ENCODE results near the gene LVRN. TPM values are rescaled to one million over a fixed set of nuclear protein-coding genes. Genes with fewer than 3 reads are reported as not detected.

Gene LVRN
- total and polyA plus RNA-seq, 2 donors (not counting 3 experiments of a cell fraction or from before 2014, with no cell fraction given): 0.11 to 0.38 TPM

- no peak overlapping the region for H3K4me2 ChIP-seq (ENCODE audit: insufficient read depth, low read length)
- POLR2A ChIA-PET: no interaction called here
- no peaks in the 10 kb centered on the region for H3K36me3 ChIP-seq (ENCODE audit: control insufficient read depth in 2 of 2, extremely low read depth in 1 of 2, insufficient read depth in 2 of 2, low read length in 2 of 2)
- DNase-seq (ENCODE audit: low read depth, low spot score) (no peak), FAIRE-seq (no peak)
- no peaks in the 10 kb centered on the region for H3K9me1 ChIP-seq (replicated peaks; ENCODE audit: control insufficient read depth, extremely low read depth, insufficient read depth, low read length)
- H3K79me2 ChIP-seq (ENCODE audit: control insufficient read depth, insufficient read depth, low read length): no peaks in the 10 kb centered on the region
- H3K27ac ChIP-seq (ENCODE audit: insufficient read depth, low read depth, low read length): no peak overlapping the region
- dilution Hi-C loops (cut with MboI; ENCODE audit: extremely low pct_ligation_motif_present, low sequenced_read_pairs) (no loop called here), intact Hi-C loops (cut with micrococcal nuclease) (no loop called here)
- no peak overlapping the region for H3K4me3 ChIP-seq (replicated peaks in 1 of 3; ENCODE audit: insufficient read depth in 1 of 3, low read depth in 1 of 3, low read length in 3 of 3)
- BruUV-seq (replicated peaks): no TSS peak
- no peak for TF ChIP-seq MAX (IDR thresholded peaks at IDR 0.05; ENCODE audit: insufficient read depth, insufficient read length)
- TF ChIP-seq GATA2 (IDR thresholded peaks at IDR 0.05; ENCODE audit: insufficient read depth, insufficient read length, low read depth, low read length): no peak
- CTCF ChIA-PET: no interaction called here
- no peak overlapping the region for H2AFZ ChIP-seq (ENCODE audit: low read depth, low read length)
- peaks cover 0 to 8% of the 10 kb centered on the region in 2 experiments for H3K27me3 ChIP-seq (ENCODE audit: control insufficient read depth in 2 of 2, insufficient read depth in 2 of 2, low read length in 2 of 2)
- H3K4me1 ChIP-seq (ENCODE audit: control insufficient read depth, extremely low read depth, insufficient read depth, low read length): no peaks in the 10 kb centered on the region
- H3K9ac ChIP-seq (replicated peaks; ENCODE audit: extremely low read depth, insufficient read depth, low read length): no peak overlapping the region
- no peaks in the 10 kb centered on the region for H3K9me3 ChIP-seq (replicated peaks; ENCODE audit: control insufficient read depth, insufficient read depth, low read length)
- H4K20me1 ChIP-seq (replicated peaks; ENCODE audit: control insufficient read depth, extremely low read depth, insufficient read depth, low read length): no peaks in the 10 kb centered on the region
These were observed 6.5 kb downstream of the LVRN start for GRCh38 chr5:115968770-115969169.

GRCh38 chr5:115977096-115977495 is 14.8 kb downstream of the LVRN start:
- peak overlapping the region; percentile 44 for H3K27ac ChIP-seq (ENCODE audit: insufficient read depth, low read depth, low read length)
- H4K20me1 ChIP-seq (replicated peaks; ENCODE audit: control insufficient read depth, extremely low read depth, insufficient read depth, low read length): no peaks in the 10 kb centered on the region
- no TSS peak for BruUV-seq (replicated peaks)
- H3K4me2 ChIP-seq (ENCODE audit: insufficient read depth, low read length): peak overlapping the region; percentile 79
- FAIRE-seq (peak; percentile 75), DNase-seq (ENCODE audit: low read depth, low spot score) (peak; percentile 42)
- no peaks in the 10 kb centered on the region for H3K9me3 ChIP-seq (replicated peaks; ENCODE audit: control insufficient read depth, insufficient read depth, low read length)
- H3K36me3 ChIP-seq (ENCODE audit: control insufficient read depth in 2 of 2, extremely low read depth in 1 of 2, insufficient read depth in 2 of 2, low read length in 2 of 2): no peaks in the 10 kb centered on the region
- ChIA-PET POLR2A (no interaction called here), CTCF (interaction anchor here (1.0 kb wide), 2 partner anchors 15 to 89 kb away, joined by 3 read pairs; partner anchors contain the start of gene LVRN)
- peak overlapping the region; percentile 84 for H2AFZ ChIP-seq (ENCODE audit: low read depth, low read length)
- H3K79me2 ChIP-seq (ENCODE audit: control insufficient read depth, insufficient read depth, low read length): no peaks in the 10 kb centered on the region
- peak overlapping the region; percentile 46 for H3K9ac ChIP-seq (replicated peaks; ENCODE audit: extremely low read depth, insufficient read depth, low read length)
- H3K4me1 ChIP-seq (ENCODE audit: control insufficient read depth, extremely low read depth, insufficient read depth, low read length): peaks cover 19% of the 10 kb centered on the region
- no peaks in the 10 kb centered on the region for H3K9me1 ChIP-seq (replicated peaks; ENCODE audit: control insufficient read depth, extremely low read depth, insufficient read depth, low read length)
- intact Hi-C loops (cut with micrococcal nuclease) (loop anchor here (5.0 kb wide), 1 partner anchor 350 kb away; the partner anchor contains the start of gene TMED7), dilution Hi-C loops (cut with MboI; ENCODE audit: extremely low pct_ligation_motif_present, low sequenced_read_pairs) (no loop called here)
- H3K27me3 ChIP-seq (ENCODE audit: control insufficient read depth in 2 of 2, insufficient read depth in 2 of 2, low read length in 2 of 2): no peaks in the 10 kb centered on the region
- H3K4me3 ChIP-seq (replicated peaks in 1 of 3; ENCODE audit: insufficient read depth in 1 of 3, low read depth in 1 of 3, low read length in 3 of 3): no peak overlapping the region
- TF ChIP-seq FOS (IDR thresholded peaks at IDR 0.05; ENCODE audit: borderline replicate concordance, insufficient read depth, low read length) (no peak), POLR2A (IDR thresholded peaks at IDR 0.05; ENCODE audit: low read depth, low read length) (no peak), EZH2 (IDR thresholded peaks at IDR 0.05; ENCODE audit: borderline replicate concordance, low read depth, low read length, severe bottlenecking) (no peak), JUN (IDR thresholded peaks at IDR 0.05; ENCODE audit: borderline replicate concordance, insufficient read depth, insufficient read length, low read depth) (no peak), MYC (IDR thresholded peaks at IDR 0.05; ENCODE audit: low read depth, low read length) (no peak)
